ENCODE measurements around the gene XDH.

Gene XDH

GRCh38 chr2:31402388-31402787 is 12.2 kb downstream of the XDH start:
- peak; percentile 12 for DNase-seq (ENCODE audit: low spot score)

GRCh38 chr2:31401580-31401979 is 13.0 kb downstream of the XDH start:
- peak; percentile 90 for DNase-seq (ENCODE audit: low spot score)

GRCh38 chr2:31398881-31399280 is 15.7 kb downstream of the XDH start:
- no peak for DNase-seq (ENCODE audit: low spot score)

GRCh38 chr2:31397094-31397493 is 17.4 kb downstream of the XDH start:
- no peak for DNase-seq (ENCODE audit: low spot score)

- DNase-seq (ENCODE audit: low spot score), result no peak
Measured at GRCh38 chr2:31390324-31390723, 24.2 kb downstream of the XDH start.

GRCh38 chr2:31388736-31389135 is 25.8 kb downstream of the XDH start:
- no peak for DNase-seq (ENCODE audit: low spot score)

- no peak for DNase-seq (ENCODE audit: low spot score)
Measured at GRCh38 chr2:31387850-31388249, 26.7 kb downstream of the XDH start.

GRCh38 chr2:31386648-31387047 is 27.9 kb downstream of the XDH start:
- no peak for DNase-seq (ENCODE audit: low spot score)

GRCh38 chr2:31386172-31386571 is 28.4 kb downstream of the XDH start:
- DNase-seq (ENCODE audit: low spot score), result no peak

- peak; percentile 83 for DNase-seq (ENCODE audit: low spot score)
Measured at GRCh38 chr2:31384771-31385276, 29.7 kb downstream of the XDH start.

GRCh38 chr2:31384351-31384750 is 30.2 kb downstream of the XDH start:
- DNase-seq (ENCODE audit: low spot score), result peak; percentile 87

- DNase-seq (ENCODE audit: low spot score), result peak; percentile 20
Measured at GRCh38 chr2:31383471-31384153, 30.9 kb downstream of the XDH start.

GRCh38 chr2:31382452-31383120 is 32.0 kb downstream of the XDH start:
- no peak for DNase-seq (ENCODE audit: low spot score)

GRCh38 chr2:31381601-31382000 is 32.9 kb downstream of the XDH start:
- no peak for DNase-seq (ENCODE audit: low spot score)

GRCh38 chr2:31380243-31380642 is 34.3 kb downstream of the XDH start:
- no peak for DNase-seq (ENCODE audit: low spot score)

GRCh38 chr2:31379747-31380146 is 34.8 kb downstream of the XDH start:
- no peak for DNase-seq (ENCODE audit: low spot score)

- DNase-seq (ENCODE audit: low spot score), result no peak
Measured at GRCh38 chr2:31378791-31379501, 35.6 kb downstream of the XDH start.

- DNase-seq (ENCODE audit: low spot score), result no peak
Measured at GRCh38 chr2:31378389-31378788, 36.2 kb downstream of the XDH start.

- DNase-seq (ENCODE audit: low spot score), result no peak
Measured at GRCh38 chr2:31373127-31373526, 41.4 kb downstream of the XDH start.

GRCh38 chr2:31372097-31372496 is 42.4 kb downstream of the XDH start:
- no peak for DNase-seq (ENCODE audit: low spot score)

GRCh38 chr2:31371691-31372090 is 42.9 kb downstream of the XDH start:
- no peak for DNase-seq (ENCODE audit: low spot score)

GRCh38 chr2:31366733-31367132 is 47.8 kb downstream of the XDH start:
- no peak for DNase-seq (ENCODE audit: low spot score)

Data from AG08395 (cell line).